Measurements from ENCODE around the gene SLCO4A1.

DNA sequence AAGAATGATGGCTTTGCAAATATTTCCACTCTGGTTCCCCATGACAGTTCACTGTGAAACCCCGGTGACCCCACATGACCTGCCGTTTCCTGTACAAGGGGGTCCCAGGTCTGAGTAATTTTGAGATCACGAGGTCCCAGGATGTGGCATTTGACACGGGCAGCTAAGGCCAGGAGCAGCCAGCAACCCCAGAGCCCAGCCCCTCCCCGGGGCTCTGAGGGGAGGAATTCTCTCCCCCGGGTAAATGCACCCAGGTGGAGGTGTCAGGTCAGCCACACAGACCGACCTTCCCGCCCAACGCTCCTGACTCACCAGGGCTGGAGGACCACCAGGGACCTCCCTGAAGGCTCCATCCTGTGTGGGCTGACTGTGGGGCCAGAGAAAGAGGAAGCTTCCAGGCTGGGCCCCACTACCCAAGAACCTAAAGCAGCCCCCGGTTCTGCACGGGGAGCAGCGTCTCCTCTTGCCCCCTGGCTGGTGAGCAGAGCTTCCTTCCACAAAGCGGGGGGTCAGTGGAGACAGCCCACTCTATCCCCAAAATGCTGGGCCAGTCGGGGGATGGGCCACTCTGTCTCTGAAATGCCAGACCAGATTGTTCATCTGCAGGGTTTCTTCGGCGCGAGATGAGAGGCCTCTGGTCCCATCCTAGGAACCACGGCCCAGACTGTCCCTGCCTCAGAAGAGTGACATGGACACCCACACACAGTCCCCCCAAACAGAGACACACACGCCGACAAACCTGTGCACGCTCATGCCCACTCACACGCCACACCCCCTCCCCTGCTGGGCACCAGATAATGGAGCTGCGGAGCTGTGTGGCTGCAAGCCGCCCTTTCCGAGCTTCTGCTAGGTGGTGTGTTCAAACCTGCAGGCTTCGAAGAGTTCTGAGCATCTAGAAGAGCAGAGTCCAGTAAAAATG is 23.4 kb upstream of the SLCO4A1 start:
- TF ChIP-seq, protein P1, sequence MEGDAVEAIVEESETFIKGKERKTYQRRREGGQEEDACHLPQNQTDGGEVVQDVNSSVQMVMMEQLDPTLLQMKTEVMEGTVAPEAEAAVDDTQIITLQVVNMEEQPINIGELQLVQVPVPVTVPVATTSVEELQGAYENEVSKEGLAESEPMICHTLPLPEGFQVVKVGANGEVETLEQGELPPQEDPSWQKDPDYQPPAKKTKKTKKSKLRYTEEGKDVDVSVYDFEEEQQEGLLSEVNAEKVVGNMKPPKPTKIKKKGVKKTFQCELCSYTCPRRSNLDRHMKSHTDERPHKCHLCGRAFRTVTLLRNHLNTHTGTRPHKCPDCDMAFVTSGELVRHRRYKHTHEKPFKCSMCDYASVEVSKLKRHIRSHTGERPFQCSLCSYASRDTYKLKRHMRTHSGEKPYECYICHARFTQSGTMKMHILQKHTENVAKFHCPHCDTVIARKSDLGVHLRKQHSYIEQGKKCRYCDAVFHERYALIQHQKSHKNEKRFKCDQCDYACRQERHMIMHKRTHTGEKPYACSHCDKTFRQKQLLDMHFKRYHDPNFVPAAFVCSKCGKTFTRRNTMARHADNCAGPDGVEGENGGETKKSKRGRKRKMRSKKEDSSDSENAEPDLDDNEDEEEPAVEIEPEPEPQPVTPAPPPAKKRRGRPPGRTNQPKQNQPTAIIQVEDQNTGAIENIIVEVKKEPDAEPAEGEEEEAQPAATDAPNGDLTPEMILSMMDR (optimal IDR thresholded peaks at IDR 0.05 in 1 of 3, IDR thresholded peaks at IDR 0.05 in 1 of 3, conservative IDR thresholded peaks at IDR 0.05 in 1 of 3; ENCODE audit: extremely low read depth in 1 of 3, insufficient read depth in 2 of 3, low read length in 3 of 3): no peak
- TF ChIP-seq EZH2 (IDR thresholded peaks at IDR 0.05; ENCODE audit: low read length): no peak
